Measurements from ENCODE around the gene PTP4A2.

PTP4A2 gene

GRCh38 chr1:31885851-31886250 lies 52.3 kb downstream of the PTP4A2 start:
- DNase-seq (ENCODE audit: low read depth) = no peak

DNA sequence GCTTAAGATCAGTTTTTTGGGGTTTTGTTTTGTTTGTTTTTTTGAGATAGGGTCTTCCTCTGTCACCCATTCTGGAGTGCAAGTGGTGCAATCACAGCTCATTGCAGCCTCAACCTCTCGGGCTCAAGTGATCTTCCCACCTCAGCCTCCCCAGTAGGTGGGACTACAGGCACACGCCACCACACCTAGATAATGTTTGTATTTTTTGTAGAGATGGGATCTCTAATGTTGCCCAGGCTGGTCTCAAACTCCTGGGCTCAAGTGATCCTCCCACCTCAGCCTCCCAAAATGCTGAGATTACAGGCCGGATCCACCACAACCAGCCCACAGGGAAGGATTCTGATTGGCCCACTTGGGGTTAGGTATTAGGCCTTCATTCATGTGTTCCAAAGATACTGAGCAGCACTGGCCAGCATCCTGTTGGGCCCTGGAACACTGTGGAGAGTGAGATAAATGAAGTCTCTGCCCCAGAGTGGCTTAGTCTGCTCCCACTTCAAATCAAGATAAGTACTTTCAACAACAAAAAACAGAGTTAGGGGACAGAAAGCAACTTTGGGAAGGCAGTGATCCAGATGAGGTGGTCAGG lies 54.7 kb downstream of the PTP4A2 start:
- DNase-seq (ENCODE audit: low read depth) = no peak

- no peak for DNase-seq (ENCODE audit: low read depth)
These were observed 56.5 kb downstream of the PTP4A2 start for GRCh38 chr1:31881688-31882000.

DNA sequence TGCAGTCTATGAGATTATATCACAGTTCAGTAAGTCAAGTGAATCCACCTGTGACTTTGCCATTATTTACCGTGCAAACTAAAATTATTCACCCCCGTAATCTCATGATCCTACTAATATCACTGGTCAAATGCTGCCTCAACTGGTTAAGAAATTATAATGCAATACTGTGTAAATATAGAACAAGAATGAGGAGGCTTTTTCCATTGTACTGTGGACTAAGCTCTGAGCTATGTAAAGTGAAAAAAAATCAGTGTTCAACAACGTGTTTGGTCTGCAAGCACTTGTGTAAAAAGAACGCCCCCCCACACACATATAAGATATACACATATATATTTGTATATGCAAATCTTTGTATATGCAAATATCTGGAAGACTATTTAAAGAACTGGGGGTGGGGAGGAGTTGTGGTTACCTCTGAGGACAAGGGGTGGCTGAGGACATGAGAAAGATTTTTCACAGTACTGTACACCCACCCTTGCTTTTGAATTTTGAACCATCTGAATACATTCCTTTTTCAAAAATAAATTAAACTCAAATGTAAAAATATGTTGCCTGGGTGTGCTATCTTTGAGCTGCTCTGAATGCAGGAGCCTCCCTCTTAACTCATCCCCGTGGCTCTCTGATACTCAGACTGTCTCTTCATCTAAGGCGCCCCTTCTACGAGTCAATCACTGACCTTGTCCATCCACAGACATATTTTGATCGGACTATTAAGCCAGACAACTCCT lies 57.0 kb downstream of the PTP4A2 start:
- DNase-seq (ENCODE audit: low read depth) = no peak

DNA sequence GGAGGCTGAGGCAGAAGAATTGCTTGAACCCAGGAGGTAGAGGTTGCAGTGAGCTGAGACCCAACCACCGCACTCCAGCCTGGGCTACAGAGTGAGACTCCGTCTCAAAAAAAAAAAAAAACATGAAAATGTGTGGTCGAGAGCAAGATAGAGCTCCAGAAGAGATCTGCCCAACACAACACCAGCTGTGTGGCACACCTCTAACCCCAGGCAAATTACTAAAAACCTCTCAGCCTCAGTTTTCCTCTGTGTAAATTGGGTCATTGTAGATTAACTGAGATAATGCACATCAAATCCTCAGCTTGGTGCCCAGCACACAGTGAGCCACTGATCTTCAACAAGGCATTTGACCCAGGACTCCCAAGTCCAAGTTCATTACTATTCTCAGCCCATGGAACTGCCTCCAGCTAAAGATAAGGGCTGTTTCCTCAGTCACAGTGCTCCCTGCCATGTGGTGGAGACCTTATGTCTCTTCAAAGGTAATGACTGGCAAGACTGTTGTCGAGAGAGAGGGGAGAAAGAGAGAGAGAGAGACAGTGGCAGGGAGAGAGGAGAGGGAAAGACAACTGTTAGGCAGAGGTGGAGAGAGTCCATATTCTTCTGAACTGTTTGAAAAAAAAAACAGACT lies 58.1 kb downstream of the PTP4A2 start:
- no peak for DNase-seq (ENCODE audit: low read depth)

DNA sequence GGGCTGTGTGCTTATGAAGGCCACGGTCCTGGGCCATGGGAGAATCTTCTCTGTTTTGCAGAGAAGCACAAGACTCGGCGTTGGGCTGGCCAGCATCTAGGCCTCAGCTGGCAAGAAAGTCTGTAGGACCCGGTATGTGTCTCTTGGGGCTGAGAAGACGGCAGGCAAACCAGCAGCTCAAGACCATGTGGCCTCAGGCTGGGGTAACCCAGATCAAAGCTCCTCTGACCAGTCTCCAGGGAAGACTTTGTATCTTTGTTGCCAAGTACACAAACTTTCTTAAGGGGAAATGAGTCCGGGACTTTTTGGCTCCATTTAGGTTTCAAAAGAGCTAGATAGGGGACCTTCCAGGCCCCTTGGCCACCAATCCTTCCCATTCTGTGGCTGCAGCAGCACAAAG lies 60.1 kb downstream of the PTP4A2 start:
- no peak for DNase-seq (ENCODE audit: low read depth)

DNA sequence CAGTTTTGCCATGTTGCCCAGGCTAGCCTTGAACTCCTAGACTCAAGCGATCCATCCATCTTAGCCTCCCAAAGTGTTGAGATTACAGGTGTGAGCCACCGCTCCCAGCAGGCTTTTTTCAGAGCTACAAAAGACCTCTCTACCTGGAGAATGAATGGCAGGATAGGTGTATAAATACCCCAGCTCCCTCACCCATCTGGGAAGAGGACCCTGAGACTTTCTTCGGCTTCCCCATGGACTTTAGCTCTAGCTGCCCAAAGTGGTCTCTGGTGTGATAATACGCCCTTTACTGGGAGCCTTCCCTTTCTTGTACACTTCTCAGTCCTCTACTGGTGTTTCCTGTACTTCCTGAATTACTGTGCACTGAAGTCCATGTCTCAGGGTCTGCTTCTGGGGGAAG lies 60.6 kb downstream of the PTP4A2 start:
- no peak for DNase-seq (ENCODE audit: low read depth)

DNA sequence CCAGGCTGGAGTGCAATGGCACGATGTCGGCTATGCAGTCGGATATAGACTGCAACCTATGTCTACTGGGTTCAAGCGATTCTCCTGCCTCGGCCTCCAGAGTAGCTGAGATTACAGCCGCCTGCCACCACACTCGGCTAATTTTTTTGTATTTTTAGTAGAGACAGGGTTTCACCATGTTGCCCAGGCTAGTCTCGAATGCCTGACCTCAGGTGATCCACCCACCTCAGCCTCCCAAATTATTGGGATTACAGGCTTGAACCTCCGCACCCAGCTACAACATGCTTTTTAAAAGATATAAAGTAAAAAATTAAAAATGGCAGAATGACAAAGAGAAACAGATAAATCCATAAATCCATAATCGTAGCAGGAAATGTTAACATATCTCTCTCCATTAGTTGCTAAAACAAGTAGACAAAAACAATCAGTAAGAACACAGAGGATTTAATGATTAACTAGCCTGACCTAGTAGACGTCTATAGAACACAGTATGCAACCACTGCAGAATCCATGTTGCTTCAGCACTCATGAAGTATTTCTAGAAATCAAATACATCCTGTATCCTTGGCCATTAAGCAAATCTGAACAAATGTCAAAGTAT lies 62.4 kb downstream of the PTP4A2 start:
- no peak for DNase-seq (ENCODE audit: low read depth)

- DNase-seq (ENCODE audit: low read depth) = no peak
These were observed 63.2 kb downstream of the PTP4A2 start for GRCh38 chr1:31874942-31875341.

GRCh38 chr1:31872658-31873636 lies 65.2 kb downstream of the PTP4A2 start:
- DNase-seq (ENCODE audit: low read depth) = no peak

GRCh38 chr1:31871703-31872102 lies 66.5 kb downstream of the PTP4A2 start:
- DNase-seq (ENCODE audit: low read depth) = no peak

GRCh38 chr1:31870086-31870736 lies 68.0 kb downstream of the PTP4A2 start:
- no peak for DNase-seq (ENCODE audit: low read depth)

GRCh38 chr1:31869449-31869848 lies 68.7 kb downstream of the PTP4A2 start:
- DNase-seq (ENCODE audit: low read depth) = no peak

DNA sequence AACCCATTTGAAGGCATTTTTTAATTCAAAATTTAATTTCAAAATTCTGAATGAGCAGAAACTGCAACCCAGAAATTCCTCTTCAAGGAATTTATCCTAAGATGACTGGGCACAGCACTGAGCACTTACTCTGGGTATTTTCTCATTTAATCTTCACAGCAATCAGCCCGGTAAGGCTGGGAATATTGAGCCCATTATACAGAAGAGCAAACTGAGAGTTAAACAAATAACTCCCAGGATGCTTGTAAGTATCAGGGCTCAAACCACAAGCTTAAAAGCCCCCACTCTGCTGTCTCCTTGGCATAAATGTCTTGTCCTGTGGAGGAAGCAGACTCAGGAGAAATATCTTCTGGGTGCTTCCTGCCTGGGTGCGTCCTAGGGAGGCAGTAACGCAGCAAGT lies 69.3 kb downstream of the PTP4A2 start:
- no peak for DNase-seq (ENCODE audit: low read depth)

- DNase-seq (ENCODE audit: low read depth) = no peak
These were observed 70.6 kb downstream of the PTP4A2 start for GRCh38 chr1:31867546-31867945.

DNA sequence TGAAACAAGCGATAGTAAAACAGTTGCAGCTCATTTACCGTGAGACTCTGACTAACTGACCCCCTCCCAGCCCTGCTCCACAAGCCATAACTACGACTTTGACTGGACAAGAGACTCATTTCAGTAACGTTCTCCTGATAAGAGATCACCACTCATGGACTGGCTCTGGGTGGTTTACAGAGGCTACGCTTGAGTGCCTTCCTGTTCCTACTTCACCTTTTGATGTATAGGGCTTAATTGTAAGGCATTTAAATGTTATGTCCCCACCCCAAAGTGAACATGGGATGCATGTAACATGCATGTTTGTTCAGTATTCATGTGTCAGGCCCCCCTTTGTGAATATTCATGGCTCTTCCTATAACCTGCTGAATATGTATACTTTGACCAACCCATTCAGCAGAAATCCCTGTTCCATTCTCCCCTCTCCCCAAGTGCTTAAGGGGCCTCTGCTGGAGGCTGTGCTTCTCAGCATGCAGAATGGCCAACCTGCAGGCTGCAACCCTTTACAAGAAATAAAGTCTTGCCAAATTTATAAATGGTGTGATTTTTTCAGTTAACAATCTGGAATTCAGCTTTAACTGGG lies 71.6 kb downstream of the PTP4A2 start:
- DNase-seq (ENCODE audit: low read depth) = no peak

DNA sequence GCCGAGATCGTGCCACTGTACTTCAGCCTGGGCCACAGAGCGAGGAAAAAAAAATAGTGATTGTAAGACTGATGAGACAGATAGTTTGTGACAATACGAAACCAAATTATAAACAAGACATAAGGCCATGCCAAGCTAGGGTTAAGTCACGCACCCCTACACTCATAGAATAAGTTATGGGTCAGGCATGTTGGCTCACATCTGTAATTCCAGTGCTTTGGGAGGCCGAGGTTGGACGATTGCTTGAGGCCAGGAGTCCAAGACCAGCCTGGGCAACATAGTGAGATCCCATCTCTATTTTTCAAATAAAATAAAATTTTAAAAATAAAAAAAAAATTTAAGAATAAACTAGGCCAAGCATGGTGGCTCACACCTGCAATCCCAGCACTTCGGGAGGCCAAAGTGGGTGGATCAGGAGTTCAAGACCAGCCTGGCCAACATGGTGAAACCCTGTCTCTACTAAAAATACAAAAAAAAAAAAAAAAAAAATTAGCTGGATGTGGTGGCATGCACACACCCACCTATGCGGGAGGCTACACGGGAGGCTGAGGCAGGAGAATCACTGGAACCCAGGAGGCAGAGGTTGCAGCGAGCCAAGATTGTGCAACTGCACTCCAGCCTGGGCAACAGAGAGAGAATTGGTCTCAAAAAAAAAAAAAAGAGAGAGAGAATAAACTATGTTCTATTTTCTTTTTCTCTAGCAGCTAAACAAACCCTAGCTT lies 72.3 kb downstream of the PTP4A2 start:
- DNase-seq (ENCODE audit: low read depth) = no peak

DNA sequence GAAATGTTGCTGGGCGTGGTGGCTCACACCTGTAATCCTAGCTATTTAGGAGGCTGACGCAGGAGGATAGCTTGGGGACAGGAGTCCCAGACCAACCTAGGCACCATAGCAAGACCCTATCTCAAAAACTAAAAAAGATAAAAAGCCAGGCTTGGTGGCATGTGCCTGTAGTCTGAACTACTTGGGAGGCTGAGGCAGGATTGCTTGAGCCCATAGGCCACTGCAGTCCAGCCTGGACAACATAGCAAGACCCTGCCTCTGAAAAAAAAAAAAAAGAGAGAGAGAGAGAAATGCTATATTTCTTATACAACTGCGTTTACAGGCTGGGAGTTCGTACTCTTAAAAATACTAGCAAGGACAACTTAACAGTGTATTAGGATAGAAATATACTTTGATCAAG lies 76.1 kb downstream of the PTP4A2 start:
- DNase-seq (ENCODE audit: low read depth) = no peak

DNA sequence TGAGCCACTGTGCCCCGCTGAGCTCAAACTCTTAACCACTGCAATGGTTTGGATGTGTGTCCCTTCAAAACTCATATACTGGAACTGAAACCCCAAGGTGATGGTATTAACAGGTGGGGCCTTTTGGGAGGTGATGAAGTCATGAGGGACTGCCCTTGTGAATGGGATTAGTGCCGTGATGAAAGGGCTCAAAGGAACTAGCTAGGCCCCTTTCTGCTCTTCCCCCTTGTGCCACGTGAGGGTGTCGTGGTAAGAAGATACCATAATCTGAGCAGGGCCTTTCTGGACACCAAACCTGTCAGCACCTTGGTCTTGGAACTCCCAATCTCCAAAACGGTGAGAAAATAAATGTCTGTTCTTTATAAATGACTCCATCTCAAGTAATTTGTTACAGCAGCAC lies 76.8 kb downstream of the PTP4A2 start:
- no peak for DNase-seq (ENCODE audit: low read depth)

DNA sequence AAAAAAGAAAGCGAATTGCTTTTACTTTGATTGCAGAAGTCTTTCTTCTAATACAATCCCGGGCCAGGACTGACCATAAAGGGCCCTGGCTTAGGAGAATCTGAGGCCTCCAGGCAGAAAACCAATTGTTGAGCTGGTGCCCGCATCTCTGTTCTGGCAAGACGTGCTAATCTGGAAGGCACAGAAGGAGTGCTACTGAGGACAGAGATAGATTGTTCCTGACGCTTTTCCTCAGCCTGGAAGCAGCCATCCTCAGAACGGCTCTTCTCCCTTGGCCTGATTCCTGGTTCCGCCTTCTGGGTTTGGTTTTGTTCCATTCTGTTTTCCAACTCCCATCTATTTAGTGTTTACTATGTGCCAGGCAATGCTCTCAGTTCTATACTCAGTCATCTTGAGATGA lies 77.6 kb downstream of the PTP4A2 start:
- DNase-seq (ENCODE audit: low read depth) = no peak

- no peak for DNase-seq (ENCODE audit: low read depth)
These were observed 78.4 kb downstream of the PTP4A2 start for GRCh38 chr1:31859719-31860118.
